ENCODE results near the gene PLXND1.

The PLXND1 gene

GRCh38 chr3:129603561-129603942, 2.9 kb downstream of the PLXND1 start:
- ATAC-seq (ENCODE audit: insufficient read depth, low read depth) (no peak), DNase-seq (no peak)
- Histone ChIP-seq H3K9me3 (ENCODE audit: insufficient read depth, low read length, severe bottlenecking) (no peaks in the 10 kb centered on the region), H3K9ac (ENCODE audit: low read depth, low read length) (peak overlapping the region; percentile 92), H3K4me2 (ENCODE audit: insufficient read depth, low read length) (peak overlapping the region; percentile 100), H3K27ac (ENCODE audit: low read length) (peak overlapping the region; percentile 84), H3K4me1 (ENCODE audit: insufficient read depth, low read length) (peaks cover 86% of the 10 kb centered on the region), H4K20me1 (ENCODE audit: insufficient read depth, low read length) (peaks cover 75% of the 10 kb centered on the region), H3K79me2 (ENCODE audit: insufficient read depth, low read length) (peaks cover 85% of the 10 kb centered on the region), H2AFZ (ENCODE audit: low read depth, low read length) (no peak overlapping the region), H3K36me3 (ENCODE audit: insufficient read depth, low read length) (peaks cover 69% of the 10 kb centered on the region), H3K4me3 (ENCODE audit: low read depth in 1 of 2, low read length in 2 of 2) (peak overlapping the region; percentile 80 to 100; a peak in 3 of 4 replicates), H3K27me3 (ENCODE audit: insufficient read depth, low read length, poor library complexity) (no peaks in the 10 kb centered on the region)
- no peak for TF ChIP-seq EZH2 (IDR thresholded peaks at IDR 0.05; ENCODE audit: borderline replicate concordance, low read depth, low read length, severe bottlenecking)
- TF ChIP-seq, protein P1, sequence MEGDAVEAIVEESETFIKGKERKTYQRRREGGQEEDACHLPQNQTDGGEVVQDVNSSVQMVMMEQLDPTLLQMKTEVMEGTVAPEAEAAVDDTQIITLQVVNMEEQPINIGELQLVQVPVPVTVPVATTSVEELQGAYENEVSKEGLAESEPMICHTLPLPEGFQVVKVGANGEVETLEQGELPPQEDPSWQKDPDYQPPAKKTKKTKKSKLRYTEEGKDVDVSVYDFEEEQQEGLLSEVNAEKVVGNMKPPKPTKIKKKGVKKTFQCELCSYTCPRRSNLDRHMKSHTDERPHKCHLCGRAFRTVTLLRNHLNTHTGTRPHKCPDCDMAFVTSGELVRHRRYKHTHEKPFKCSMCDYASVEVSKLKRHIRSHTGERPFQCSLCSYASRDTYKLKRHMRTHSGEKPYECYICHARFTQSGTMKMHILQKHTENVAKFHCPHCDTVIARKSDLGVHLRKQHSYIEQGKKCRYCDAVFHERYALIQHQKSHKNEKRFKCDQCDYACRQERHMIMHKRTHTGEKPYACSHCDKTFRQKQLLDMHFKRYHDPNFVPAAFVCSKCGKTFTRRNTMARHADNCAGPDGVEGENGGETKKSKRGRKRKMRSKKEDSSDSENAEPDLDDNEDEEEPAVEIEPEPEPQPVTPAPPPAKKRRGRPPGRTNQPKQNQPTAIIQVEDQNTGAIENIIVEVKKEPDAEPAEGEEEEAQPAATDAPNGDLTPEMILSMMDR (IDR thresholded peaks at IDR 0.05; ENCODE audit: borderline replicate concordance, extremely low read depth, low read length, poor library complexity, severe bottlenecking), result no peak

DNA sequence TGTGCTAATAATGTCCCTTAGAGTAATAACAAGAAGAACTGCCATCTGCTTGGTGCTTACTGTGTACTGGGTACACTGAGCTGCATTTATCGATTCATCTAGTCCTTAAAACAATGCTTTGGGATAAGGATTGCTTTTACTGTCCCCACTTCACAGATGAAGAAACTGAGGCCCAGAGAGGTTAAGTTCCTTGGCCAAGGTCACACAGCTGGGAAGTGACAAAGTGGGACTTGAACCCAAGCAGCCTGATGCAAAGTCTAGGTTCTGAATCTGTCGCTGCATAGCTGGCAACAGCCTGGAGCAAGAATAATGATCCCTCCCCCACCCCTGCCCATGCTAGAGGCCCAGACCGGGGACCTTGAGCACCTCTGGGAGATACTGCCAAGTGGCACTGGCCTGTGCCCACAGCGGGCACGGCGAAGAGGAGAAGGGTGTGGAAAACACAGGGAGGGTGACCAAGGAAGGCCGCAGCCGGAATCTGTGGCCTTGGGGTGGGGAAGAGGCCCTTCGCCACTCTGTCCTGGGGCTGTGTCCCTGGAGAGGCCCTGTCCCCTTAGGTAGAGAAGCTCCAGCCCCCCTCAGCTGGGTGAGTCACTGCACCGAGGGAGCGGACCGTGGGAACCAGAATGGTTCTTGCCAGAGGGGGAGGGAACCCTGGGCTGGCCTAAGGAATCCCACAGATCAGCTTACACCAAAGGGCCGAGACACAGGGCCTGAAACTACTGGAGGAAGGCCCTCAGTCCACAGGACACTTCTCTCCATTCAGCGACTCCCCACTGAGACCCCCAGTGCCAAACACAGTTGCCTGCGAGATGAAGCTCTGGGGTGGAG, 3.5 kb downstream of the PLXND1 start:
- H2AFZ ChIP-seq (ENCODE audit: low read depth, low read length), result no peak overlapping the region
- H3K27ac ChIP-seq (ENCODE audit: low read length), result peak overlapping the region; percentile 84
- H3K4me2 ChIP-seq (ENCODE audit: insufficient read depth, low read length), result peak overlapping the region; percentile 100
- H4K20me1 ChIP-seq (ENCODE audit: insufficient read depth, low read length), result peaks cover 82% of the 10 kb centered on the region
- peaks cover 86% of the 10 kb centered on the region for H3K4me1 ChIP-seq (ENCODE audit: insufficient read depth, low read length)
- TF ChIP-seq EZH2 (IDR thresholded peaks at IDR 0.05; ENCODE audit: borderline replicate concordance, low read depth, low read length, severe bottlenecking), result no peak
- TF ChIP-seq, protein P1 (IDR thresholded peaks at IDR 0.05; ENCODE audit: borderline replicate concordance, extremely low read depth, low read length, poor library complexity, severe bottlenecking), result no peak
- ATAC-seq (ENCODE audit: insufficient read depth, low read depth), result no peak
- peak; percentile 32 for DNase-seq
- H3K9ac ChIP-seq (ENCODE audit: low read depth, low read length), result peak overlapping the region; percentile 92
- H3K36me3 ChIP-seq (ENCODE audit: insufficient read depth, low read length), result peaks cover 75% of the 10 kb centered on the region
- H3K9me3 ChIP-seq (ENCODE audit: insufficient read depth, low read length, severe bottlenecking), result no peaks in the 10 kb centered on the region
- H3K4me3 ChIP-seq (ENCODE audit: low read depth in 1 of 2, low read length in 2 of 2), result peak overlapping the region; percentile 80 to 100; a peak in 3 of 4 replicates
- H3K27me3 ChIP-seq (ENCODE audit: insufficient read depth, low read length, poor library complexity), result no peaks in the 10 kb centered on the region
- peaks cover 91% of the 10 kb centered on the region for H3K79me2 ChIP-seq (ENCODE audit: insufficient read depth, low read length)

- Histone ChIP-seq H3K4me1 (ENCODE audit: insufficient read depth, low read length) (peaks cover 86% of the 10 kb centered on the region), H3K4me2 (ENCODE audit: insufficient read depth, low read length) (peak overlapping the region; percentile 100), H3K4me3 (ENCODE audit: low read depth in 1 of 2, low read length in 2 of 2) (peak overlapping the region in 1 of 2 experiments; percentile 100; a peak in 3 of 4 replicates), H3K9ac (ENCODE audit: low read depth, low read length) (peak overlapping the region; percentile 92), H4K20me1 (ENCODE audit: insufficient read depth, low read length) (peaks cover 88% of the 10 kb centered on the region), H3K27me3 (ENCODE audit: insufficient read depth, low read length, poor library complexity) (no peaks in the 10 kb centered on the region), H3K36me3 (ENCODE audit: insufficient read depth, low read length) (peaks cover 80% of the 10 kb centered on the region), H3K27ac (ENCODE audit: low read length) (peak overlapping the region; percentile 84), H3K79me2 (ENCODE audit: insufficient read depth, low read length) (peaks cover 96% of the 10 kb centered on the region), H2AFZ (ENCODE audit: low read depth, low read length) (no peak overlapping the region), H3K9me3 (ENCODE audit: insufficient read depth, low read length, severe bottlenecking) (no peaks in the 10 kb centered on the region)
- no peak for TF ChIP-seq EZH2 (IDR thresholded peaks at IDR 0.05; ENCODE audit: borderline replicate concordance, low read depth, low read length, severe bottlenecking)
- TF ChIP-seq, protein P1 (IDR thresholded peaks at IDR 0.05; ENCODE audit: borderline replicate concordance, extremely low read depth, low read length, poor library complexity, severe bottlenecking), result no peak
- ATAC-seq (ENCODE audit: insufficient read depth, low read depth) (no peak), DNase-seq (no peak)
These were observed 4.2 kb downstream of the PLXND1 start for GRCh38 chr3:129602309-129602708.
